ENCODE data around the gene FAM20B. TPM values are rescaled to one million over a fixed set of nuclear protein-coding genes. Genes with fewer than 3 reads are reported as not detected.

The FAM20B gene
- total and polyA plus RNA-seq, 2 of the 13 experiments (the other 11 are each of a cell fraction or from before 2014, with no cell fraction given): 13.8 to 26.9 TPM

DNA sequence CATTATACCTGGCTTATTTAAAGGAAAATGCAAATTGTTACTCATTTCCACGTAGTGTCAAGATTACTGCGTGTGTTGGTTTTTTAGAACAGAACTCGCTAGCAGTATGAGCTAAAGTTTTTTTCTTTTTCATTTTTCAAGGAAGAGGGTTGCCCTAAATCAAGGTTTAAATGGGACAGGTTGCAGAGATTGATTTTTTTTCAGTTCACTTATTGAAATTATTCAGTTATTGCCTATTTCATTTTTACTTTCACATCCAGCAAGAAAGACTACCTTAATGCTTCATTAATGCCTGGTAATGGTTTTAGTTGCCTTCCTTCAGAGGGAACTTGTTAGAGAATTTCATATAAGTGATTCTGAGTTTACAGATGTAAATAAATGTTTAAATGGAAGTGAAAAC is 5.6 kb downstream of the FAM20B start:
- CTCF ChIA-PET (ENCODE audit: low intra/inter-chr PET ratio, low total read pairs): no interaction called here
- POLR2A ChIA-PET: no interaction called here
- FAIRE-seq (no peak), DNase-seq (ENCODE audit: low spot score) (no peak), ATAC-seq (no peak)
- peaks cover 95% of the 10 kb centered on the region for H3K79me2 ChIP-seq (ENCODE audit: insufficient read depth, low read length)
- no peaks in the 10 kb centered on the region for H3K9me3 ChIP-seq (ENCODE audit: low read length)
- intact Hi-C loops (cut with micrococcal nuclease; ENCODE audit: unreplicated experiment) (no loop called here), in situ Hi-C loops (cut with HindIII; ENCODE audit: extremely low pct_ligation_motif_present, low pct_unique_long_range_greater_than_20kb) (no loop called here)
- no peaks in the 10 kb centered on the region for H4K20me1 ChIP-seq (ENCODE audit: insufficient read depth, low read length)
- peaks cover 72% of the 10 kb centered on the region for H3K4me1 ChIP-seq (ENCODE audit: insufficient read depth, low read length)
- no peak overlapping the region for H2AFZ ChIP-seq (ENCODE audit: low read length)
- TF ChIP-seq ZNF296 (CRISPR knock-in tag; conservative IDR thresholded peaks at IDR 0.05) (no peak), ZNF781 (CRISPR knock-in tag; IDR thresholded peaks at IDR 0.05; ENCODE audit: borderline replicate concordance, not compliant biosample characterization) (no peak), RAD51 (IDR thresholded peaks at IDR 0.05; ENCODE audit: borderline replicate concordance) (no peak), NFRKB (IDR thresholded peaks at IDR 0.05) (no peak), ZNF619 (CRISPR knock-in tag; IDR thresholded peaks at IDR 0.05) (no peak), SALL2 (CRISPR knock-in tag; IDR thresholded peaks at IDR 0.05) (no peak), RCOR2 (CRISPR knock-in tag; IDR thresholded peaks at IDR 0.05) (no peak), KDM3A (CRISPR knock-in tag; IDR thresholded peaks at IDR 0.05; ENCODE audit: low read depth) (no peak)
- TF ChIP-seq, protein P1, sequence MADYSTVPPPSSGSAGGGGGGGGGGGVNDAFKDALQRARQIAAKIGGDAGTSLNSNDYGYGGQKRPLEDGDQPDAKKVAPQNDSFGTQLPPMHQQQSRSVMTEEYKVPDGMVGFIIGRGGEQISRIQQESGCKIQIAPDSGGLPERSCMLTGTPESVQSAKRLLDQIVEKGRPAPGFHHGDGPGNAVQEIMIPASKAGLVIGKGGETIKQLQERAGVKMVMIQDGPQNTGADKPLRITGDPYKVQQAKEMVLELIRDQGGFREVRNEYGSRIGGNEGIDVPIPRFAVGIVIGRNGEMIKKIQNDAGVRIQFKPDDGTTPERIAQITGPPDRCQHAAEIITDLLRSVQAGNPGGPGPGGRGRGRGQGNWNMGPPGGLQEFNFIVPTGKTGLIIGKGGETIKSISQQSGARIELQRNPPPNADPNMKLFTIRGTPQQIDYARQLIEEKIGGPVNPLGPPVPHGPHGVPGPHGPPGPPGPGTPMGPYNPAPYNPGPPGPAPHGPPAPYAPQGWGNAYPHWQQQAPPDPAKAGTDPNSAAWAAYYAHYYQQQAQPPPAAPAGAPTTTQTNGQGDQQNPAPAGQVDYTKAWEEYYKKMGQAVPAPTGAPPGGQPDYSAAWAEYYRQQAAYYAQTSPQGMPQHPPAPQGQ (CRISPR knock-in tag; IDR thresholded peaks at IDR 0.05; ENCODE audit: borderline replicate concordance): no peak
- TF ChIP-seq, protein P2, sequence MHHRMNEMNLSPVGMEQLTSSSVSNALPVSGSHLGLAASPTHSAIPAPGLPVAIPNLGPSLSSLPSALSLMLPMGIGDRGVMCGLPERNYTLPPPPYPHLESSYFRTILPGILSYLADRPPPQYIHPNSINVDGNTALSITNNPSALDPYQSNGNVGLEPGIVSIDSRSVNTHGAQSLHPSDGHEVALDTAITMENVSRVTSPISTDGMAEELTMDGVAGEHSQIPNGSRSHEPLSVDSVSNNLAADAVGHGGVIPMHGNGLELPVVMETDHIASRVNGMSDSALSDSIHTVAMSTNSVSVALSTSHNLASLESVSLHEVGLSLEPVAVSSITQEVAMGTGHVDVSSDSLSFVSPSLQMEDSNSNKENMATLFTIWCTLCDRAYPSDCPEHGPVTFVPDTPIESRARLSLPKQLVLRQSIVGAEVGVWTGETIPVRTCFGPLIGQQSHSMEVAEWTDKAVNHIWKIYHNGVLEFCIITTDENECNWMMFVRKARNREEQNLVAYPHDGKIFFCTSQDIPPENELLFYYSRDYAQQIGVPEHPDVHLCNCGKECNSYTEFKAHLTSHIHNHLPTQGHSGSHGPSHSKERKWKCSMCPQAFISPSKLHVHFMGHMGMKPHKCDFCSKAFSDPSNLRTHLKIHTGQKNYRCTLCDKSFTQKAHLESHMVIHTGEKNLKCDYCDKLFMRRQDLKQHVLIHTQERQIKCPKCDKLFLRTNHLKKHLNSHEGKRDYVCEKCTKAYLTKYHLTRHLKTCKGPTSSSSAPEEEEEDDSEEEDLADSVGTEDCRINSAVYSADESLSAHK (CRISPR knock-in tag; IDR thresholded peaks at IDR 0.05; ENCODE audit: borderline replicate concordance): no peak
- TF ChIP-seq, protein P3, sequence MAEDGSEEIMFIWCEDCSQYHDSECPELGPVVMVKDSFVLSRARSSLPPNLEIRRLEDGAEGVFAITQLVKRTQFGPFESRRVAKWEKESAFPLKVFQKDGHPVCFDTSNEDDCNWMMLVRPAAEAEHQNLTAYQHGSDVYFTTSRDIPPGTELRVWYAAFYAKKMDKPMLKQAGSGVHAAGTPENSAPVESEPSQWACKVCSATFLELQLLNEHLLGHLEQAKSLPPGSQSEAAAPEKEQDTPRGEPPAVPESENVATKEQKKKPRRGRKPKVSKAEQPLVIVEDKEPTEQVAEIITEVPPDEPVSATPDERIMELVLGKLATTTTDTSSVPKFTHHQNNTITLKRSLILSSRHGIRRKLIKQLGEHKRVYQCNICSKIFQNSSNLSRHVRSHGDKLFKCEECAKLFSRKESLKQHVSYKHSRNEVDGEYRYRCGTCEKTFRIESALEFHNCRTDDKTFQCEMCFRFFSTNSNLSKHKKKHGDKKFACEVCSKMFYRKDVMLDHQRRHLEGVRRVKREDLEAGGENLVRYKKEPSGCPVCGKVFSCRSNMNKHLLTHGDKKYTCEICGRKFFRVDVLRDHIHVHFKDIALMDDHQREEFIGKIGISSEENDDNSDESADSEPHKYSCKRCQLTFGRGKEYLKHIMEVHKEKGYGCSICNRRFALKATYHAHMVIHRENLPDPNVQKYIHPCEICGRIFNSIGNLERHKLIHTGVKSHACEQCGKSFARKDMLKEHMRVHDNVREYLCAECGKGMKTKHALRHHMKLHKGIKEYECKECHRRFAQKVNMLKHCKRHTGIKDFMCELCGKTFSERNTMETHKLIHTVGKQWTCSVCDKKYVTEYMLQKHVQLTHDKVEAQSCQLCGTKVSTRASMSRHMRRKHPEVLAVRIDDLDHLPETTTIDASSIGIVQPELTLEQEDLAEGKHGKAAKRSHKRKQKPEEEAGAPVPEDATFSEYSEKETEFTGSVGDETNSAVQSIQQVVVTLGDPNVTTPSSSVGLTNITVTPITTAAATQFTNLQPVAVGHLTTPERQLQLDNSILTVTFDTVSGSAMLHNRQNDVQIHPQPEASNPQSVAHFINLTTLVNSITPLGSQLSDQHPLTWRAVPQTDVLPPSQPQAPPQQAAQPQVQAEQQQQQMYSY (CRISPR knock-in tag; IDR thresholded peaks at IDR 0.05): no peak
- TF ChIP-seq, protein P4, sequence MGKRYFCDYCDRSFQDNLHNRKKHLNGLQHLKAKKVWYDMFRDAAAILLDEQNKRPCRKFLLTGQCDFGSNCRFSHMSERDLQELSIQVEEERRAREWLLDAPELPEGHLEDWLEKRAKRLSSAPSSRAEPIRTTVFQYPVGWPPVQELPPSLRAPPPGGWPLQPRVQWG (CRISPR knock-in tag; IDR thresholded peaks at IDR 0.05; ENCODE audit: borderline replicate concordance, low read depth): no peak
- H3K9ac ChIP-seq (ENCODE audit: insufficient read depth, low read depth, low read length): no peak overlapping the region
- H3K27ac ChIP-seq (ENCODE audit: extremely low read length, insufficient read depth, low read length): no peak overlapping the region
- no peaks in the 10 kb centered on the region for H3K36me3 ChIP-seq (replicated peaks in 1 of 2; ENCODE audit: control insufficient read depth in 1 of 2, insufficient read depth in 2 of 2, low read length in 2 of 2)
- H3K4me3 ChIP-seq (replicated peaks in 1 of 3; ENCODE audit: insufficient read depth in 1 of 3, low read depth in 2 of 3, low read length in 3 of 3): no peak overlapping the region
- H3K27me3 ChIP-seq (ENCODE audit: control insufficient read depth in 1 of 2, insufficient read depth in 2 of 2, low read length in 2 of 2): no peaks in the 10 kb centered on the region
- no peak overlapping the region for H3K4me2 ChIP-seq (ENCODE audit: low read depth, low read length)
- 93% methylated on average over 3 of the region's 3 CpGs for WGBS (ENCODE audit: low lambda C conversion rate)
- BruUV-seq (replicated peaks): no TSS peak
